ENCODE results near the gene TADA2B. TPM values are rescaled to one million over a fixed set of nuclear protein-coding genes. Genes with fewer than 3 reads are reported as not detected.

TADA2B gene
- total and polyA plus RNA-seq, 2 donors (not counting 1 experiment from before 2014, with no cell fraction given): 13.6 to 38.5 TPM

DNA sequence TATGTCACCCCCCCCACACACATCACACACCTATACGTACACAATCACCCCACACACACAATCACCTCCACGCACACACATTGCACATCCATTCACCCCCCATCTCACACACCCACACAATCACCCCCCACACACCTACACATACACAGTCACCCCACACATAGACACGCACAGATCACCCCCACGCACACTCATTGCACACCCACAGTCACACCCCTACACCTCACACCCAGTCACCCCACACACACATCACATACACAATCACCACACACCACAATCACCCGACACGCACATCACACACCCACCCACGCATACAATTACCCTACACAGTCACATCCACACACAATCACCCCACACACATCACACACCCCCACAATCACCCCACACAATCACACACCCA is 15.9 kb upstream of the TADA2B start:
- Mint-ChIP-seq H3K27me3 (no peaks in the 10 kb centered on the region), H3K4me3 (no peak overlapping the region), H3K4me1 (peaks cover 2% of the 10 kb centered on the region), H3K9me3 (ENCODE audit: insufficient read depth) (no peaks in the 10 kb centered on the region), H3K27ac (no peak overlapping the region)
- WGBS (ENCODE audit: insufficient coverage): 97% methylated on average over 6 of the region's 7 CpGs
- H3K27me3 ChIP-seq (replicated peaks in 1 of 4; ENCODE audit: control extremely low read depth in 1 of 4, control insufficient read depth in 3 of 4, insufficient read depth in 4 of 4, low read length in 3 of 4): no peaks in the 10 kb centered on the region
- TF ChIP-seq, protein P1, sequence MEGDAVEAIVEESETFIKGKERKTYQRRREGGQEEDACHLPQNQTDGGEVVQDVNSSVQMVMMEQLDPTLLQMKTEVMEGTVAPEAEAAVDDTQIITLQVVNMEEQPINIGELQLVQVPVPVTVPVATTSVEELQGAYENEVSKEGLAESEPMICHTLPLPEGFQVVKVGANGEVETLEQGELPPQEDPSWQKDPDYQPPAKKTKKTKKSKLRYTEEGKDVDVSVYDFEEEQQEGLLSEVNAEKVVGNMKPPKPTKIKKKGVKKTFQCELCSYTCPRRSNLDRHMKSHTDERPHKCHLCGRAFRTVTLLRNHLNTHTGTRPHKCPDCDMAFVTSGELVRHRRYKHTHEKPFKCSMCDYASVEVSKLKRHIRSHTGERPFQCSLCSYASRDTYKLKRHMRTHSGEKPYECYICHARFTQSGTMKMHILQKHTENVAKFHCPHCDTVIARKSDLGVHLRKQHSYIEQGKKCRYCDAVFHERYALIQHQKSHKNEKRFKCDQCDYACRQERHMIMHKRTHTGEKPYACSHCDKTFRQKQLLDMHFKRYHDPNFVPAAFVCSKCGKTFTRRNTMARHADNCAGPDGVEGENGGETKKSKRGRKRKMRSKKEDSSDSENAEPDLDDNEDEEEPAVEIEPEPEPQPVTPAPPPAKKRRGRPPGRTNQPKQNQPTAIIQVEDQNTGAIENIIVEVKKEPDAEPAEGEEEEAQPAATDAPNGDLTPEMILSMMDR (IDR thresholded peaks at IDR 0.05): no peak
- no peak for TF ChIP-seq EZH2 (IDR thresholded peaks at IDR 0.05; ENCODE audit: borderline replicate concordance, insufficient read depth, low read depth, low read length, poor library complexity, severe bottlenecking)
- intact Hi-C loops (cut with micrococcal nuclease): no loop called here
- DNase-seq: no peak
- H2AFZ ChIP-seq (ENCODE audit: insufficient read depth, low read depth, low read length, poor library complexity, severe bottlenecking): no peak overlapping the region
- H3K79me2 ChIP-seq (ENCODE audit: control insufficient read depth, insufficient read depth, low read length): peaks cover 7% of the 10 kb centered on the region
- POLR2A ChIA-PET: no interaction called here
- ATAC-seq (ENCODE audit: low read depth): no peak
- CTCF ChIA-PET: no interaction called here
- H3K9me3 ChIP-seq (ENCODE audit: control extremely low read depth in 1 of 3, control insufficient read depth in 2 of 3, insufficient read depth in 1 of 3, low read length in 2 of 3): no peaks in the 10 kb centered on the region
- no peak overlapping the region for H3K27ac ChIP-seq (ENCODE audit: low read length in 2 of 2)
- no peak overlapping the region for H3K9ac ChIP-seq (ENCODE audit: low read length)
- H3K36me3 ChIP-seq (replicated peaks in 1 of 2; ENCODE audit: control extremely low read depth in 1 of 2, control insufficient read depth in 1 of 2, extremely low read depth in 1 of 2, insufficient read depth in 2 of 2, low read length in 1 of 2): peaks cover 0 to 79% of the 10 kb centered on the region in 2 experiments
- no peak overlapping the region for H3K4me3 ChIP-seq (ENCODE audit: control extremely low read depth in 1 of 5, extremely low read depth in 1 of 5, insufficient read depth in 1 of 5, low read depth in 2 of 5, low read length in 4 of 5)
- H4K20me1 ChIP-seq (ENCODE audit: control insufficient read depth, insufficient read depth, low read length, poor library complexity, severe bottlenecking): peaks cover 12% of the 10 kb centered on the region
- H3K4me2 ChIP-seq (replicated peaks; ENCODE audit: low read depth, low read length, poor library complexity, severe bottlenecking): no peak overlapping the region
- H3K4me1 ChIP-seq (ENCODE audit: control insufficient read depth in 2 of 2, insufficient read depth in 2 of 2, low read length in 2 of 2): no peaks in the 10 kb centered on the region

DNA sequence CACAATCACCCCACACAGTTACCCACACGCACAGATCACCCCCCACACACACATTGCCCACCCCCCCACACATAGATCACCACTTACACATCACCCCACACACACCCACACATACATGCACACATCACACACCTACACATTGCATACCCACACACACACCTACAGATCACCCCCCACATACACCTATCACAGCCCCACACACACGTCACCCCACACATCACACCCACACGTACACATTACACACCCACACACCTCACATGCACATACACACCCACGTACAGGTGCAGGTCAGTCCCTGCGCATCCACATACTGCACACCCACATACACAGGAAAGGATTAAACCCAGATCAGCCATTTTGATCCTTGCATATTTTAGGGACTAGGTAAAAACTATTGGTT is 15.3 kb upstream of the TADA2B start:
- intact Hi-C loops (cut with micrococcal nuclease): no loop called here
- CTCF ChIA-PET: no interaction called here
- TF ChIP-seq, protein P1 (IDR thresholded peaks at IDR 0.05): no peak
- no peak for TF ChIP-seq EZH2 (IDR thresholded peaks at IDR 0.05; ENCODE audit: borderline replicate concordance, insufficient read depth, low read depth, low read length, poor library complexity, severe bottlenecking)

More for the DNA sequence above, 15.3 kb upstream of the TADA2B start:
- H3K4me2 ChIP-seq (replicated peaks; ENCODE audit: low read depth, low read length, poor library complexity, severe bottlenecking): no peak overlapping the region
- WGBS (ENCODE audit: insufficient coverage): 74% methylated on average over 3 of the region's 5 CpGs
- no peak for DNase-seq
- no peak overlapping the region for H2AFZ ChIP-seq (ENCODE audit: insufficient read depth, low read depth, low read length, poor library complexity, severe bottlenecking)
- Mint-ChIP-seq H3K4me1 (peaks cover 2% of the 10 kb centered on the region), H3K27me3 (no peaks in the 10 kb centered on the region), H3K4me3 (no peak overlapping the region), H3K27ac (no peak overlapping the region), H3K9me3 (ENCODE audit: insufficient read depth) (no peaks in the 10 kb centered on the region)
- no peak overlapping the region for H3K4me3 ChIP-seq (ENCODE audit: control extremely low read depth in 1 of 5, extremely low read depth in 1 of 5, insufficient read depth in 1 of 5, low read depth in 2 of 5, low read length in 4 of 5)
- H3K4me1 ChIP-seq (ENCODE audit: control insufficient read depth in 2 of 2, insufficient read depth in 2 of 2, low read length in 2 of 2): no peaks in the 10 kb centered on the region
- no peak for ATAC-seq (ENCODE audit: low read depth)
- POLR2A ChIA-PET: no interaction called here
- H3K79me2 ChIP-seq (ENCODE audit: control insufficient read depth, insufficient read depth, low read length): peaks cover 7% of the 10 kb centered on the region
- peaks cover 12% of the 10 kb centered on the region for H4K20me1 ChIP-seq (ENCODE audit: control insufficient read depth, insufficient read depth, low read length, poor library complexity, severe bottlenecking)
- H3K9ac ChIP-seq (ENCODE audit: low read length): no peak overlapping the region
- H3K9me3 ChIP-seq (ENCODE audit: control extremely low read depth in 1 of 3, control insufficient read depth in 2 of 3, insufficient read depth in 1 of 3, low read length in 2 of 3): no peaks in the 10 kb centered on the region
- H3K27me3 ChIP-seq (replicated peaks in 1 of 4; ENCODE audit: control extremely low read depth in 1 of 4, control insufficient read depth in 3 of 4, insufficient read depth in 4 of 4, low read length in 3 of 4): no peaks in the 10 kb centered on the region
- H3K27ac ChIP-seq (ENCODE audit: low read length in 2 of 2): no peak overlapping the region
- H3K36me3 ChIP-seq (replicated peaks in 1 of 2; ENCODE audit: control extremely low read depth in 1 of 2, control insufficient read depth in 1 of 2, extremely low read depth in 1 of 2, insufficient read depth in 2 of 2, low read length in 1 of 2): peaks cover 0 to 80% of the 10 kb centered on the region in 2 experiments

Data from B cell (primary cell).